Astrocyte (in vitro differentiated cells and primary cell): ENCODE results near the gene DNAJC10. TPM values are rescaled to one million over a fixed set of nuclear protein-coding genes. Genes with fewer than 3 reads are reported as not detected.

Experiments
- DNase-seq: peaks from one replicate; pipeline ENCODE4 v3.0.0-alpha.2; 2010; ENCODE audit warnings: low read depth
- FAIRE-seq: peaks from 2 replicates; lab custom pipeline; 2011; peaks lifted over from hg19 to GRCh38; lab: Jason Lieb, UNC
- H2AFZ ChIP-seq: 2 replicates; pipeline ENCODE4 v1.6.0; 2012; ENCODE audit warnings: low read depth, low read length, inconsistent platforms
- H3K27ac ChIP-seq: 2 replicates; pipeline ENCODE4 v1.5.1; 2011; ENCODE audit warnings: low read depth, low read length, inconsistent platforms
- H3K27me3 ChIP-seq: 2 replicates; pipeline ENCODE4 v1.6.0; 2011; ENCODE audit warnings: low read length, inconsistent platforms; ENCODE audit not compliant: insufficient read depth
- H3K36me3 ChIP-seq: 2 replicates; pipeline ENCODE4 v1.5.1; 2011; ENCODE audit warnings: low read length, inconsistent platforms; ENCODE audit not compliant: insufficient read depth
- H3K4me1 ChIP-seq: 2 replicates; pipeline ENCODE4 v1.5.1; 2011; ENCODE audit warnings: low read length, inconsistent platforms; ENCODE audit not compliant: insufficient read depth
- H3K4me2 ChIP-seq: 2 replicates; pipeline ENCODE4 v1.6.0; 2012; ENCODE audit warnings: low read length, inconsistent platforms
- H3K4me3 ChIP-seq: 2 replicates; pipeline ENCODE4 v1.5.1; 2011; ENCODE audit warnings: low read depth, mild to moderate bottlenecking, low read length, inconsistent platforms; ENCODE audit not compliant: insufficient read depth
- H3K79me2 ChIP-seq: 2 replicates; pipeline ENCODE4 v1.6.0; 2012; ENCODE audit warnings: mild to moderate bottlenecking, low read length, inconsistent platforms; ENCODE audit not compliant: insufficient read depth
- H3K9ac ChIP-seq: 2 replicates; pipeline ENCODE4 v1.6.0; 2012; ENCODE audit warnings: mild to moderate bottlenecking, low read length, inconsistent platforms
- H3K9me3 ChIP-seq: 2 replicates; pipeline ENCODE4 v1.5.1; 2012; ENCODE audit warnings: low read depth, mild to moderate bottlenecking, low read length, inconsistent platforms; ENCODE audit not compliant: insufficient read depth
- H4K20me1 ChIP-seq: 2 replicates; pipeline ENCODE4 v1.6.0; 2012; ENCODE audit warnings: low read length, inconsistent platforms; ENCODE audit not compliant: insufficient read depth
- H3K27ac Mint-ChIP-seq: one replicate; pipeline ENCODE4 v1.8.0; 2021; ENCODE audit warnings: mild to moderate bottlenecking, mixed read lengths; ENCODE audit not compliant: unreplicated experiment
- H3K27me3 Mint-ChIP-seq: one replicate; pipeline ENCODE4 v1.8.0; 2021; ENCODE audit warnings: low read depth, mixed read lengths; ENCODE audit not compliant: unreplicated experiment
- H3K36me3 Mint-ChIP-seq: one replicate; pipeline ENCODE4 v1.8.0; 2021; ENCODE audit warnings: low read depth, mixed read lengths; ENCODE audit not compliant: unreplicated experiment
- H3K4me1 Mint-ChIP-seq: one replicate; pipeline ENCODE4 v1.8.0; 2021; ENCODE audit warnings: low read depth, mixed read lengths; ENCODE audit not compliant: unreplicated experiment
- H3K4me3 Mint-ChIP-seq: one replicate; pipeline ENCODE4 v1.8.0; 2021; ENCODE audit warnings: mild to moderate bottlenecking, moderate library complexity, mixed read lengths; ENCODE audit not compliant: unreplicated experiment
- H3K9me3 Mint-ChIP-seq: one replicate; pipeline ENCODE4 v1.8.0; 2021; ENCODE audit warnings: mild to moderate bottlenecking, mixed read lengths; ENCODE audit not compliant: unreplicated experiment
- EZH2 ChIP-seq: IDR thresholded peaks from 2 replicates; pipeline ENCODE4 v1.6.1; 2012; ENCODE audit warnings: mild to moderate bottlenecking, low read length, inconsistent platforms; ENCODE audit not compliant: insufficient read depth
- total RNA-seq: library from RNA; stranded (reverse); gene quantifications from 2 replicates; pipeline ENCODE4 v1.2.1, GENCODE V29; 2021
- TF ChIP-seq, protein P1 (sequence below): IDR thresholded peaks from 2 replicates; pipeline ENCODE4 v1.5.1; 2011; ENCODE audit warnings: low read depth, mild to moderate bottlenecking, inconsistent platforms, low read length, moderate library complexity; ENCODE audit not compliant: insufficient read depth

Gene DNAJC10
- total RNA-seq, 1 donor from 2014 or later = 169 TPM

DNA sequence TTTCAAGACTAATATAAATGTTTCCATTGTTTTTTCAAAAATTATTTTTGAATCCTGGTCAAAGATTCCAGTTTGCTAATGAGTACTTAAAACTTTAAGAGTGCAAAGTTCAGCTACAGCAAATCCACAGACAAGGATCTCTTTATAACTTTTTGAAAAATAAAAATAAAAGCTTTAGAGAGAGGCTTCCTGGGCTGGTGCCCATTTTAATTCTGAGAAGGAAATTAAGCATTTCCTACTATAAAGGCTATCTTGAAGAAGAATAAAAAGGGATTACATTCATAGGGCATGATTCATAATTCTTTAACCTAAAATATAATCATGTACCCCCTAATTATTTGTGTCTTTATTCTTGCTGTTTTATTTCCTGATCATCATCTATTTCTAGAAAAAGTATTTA is 38.2 kb downstream of the DNAJC10 start:
- peaks cover 10% of the 10 kb centered on the region for H3K4me1 Mint-ChIP-seq
- Histone ChIP-seq H3K4me3 (no peak overlapping the region), H3K4me2 (no peak overlapping the region), H3K27me3 (no peaks in the 10 kb centered on the region), H3K9me3 (no peaks in the 10 kb centered on the region), H3K36me3 (peaks cover 51% of the 10 kb centered on the region), H4K20me1 (peaks cover 12% of the 10 kb centered on the region), H3K4me1 (no peaks in the 10 kb centered on the region), H3K79me2 (peaks cover 6% of the 10 kb centered on the region), H3K27ac (no peak overlapping the region), H3K9ac (no peak overlapping the region), H2AFZ (no peak overlapping the region)
- no peak for TF ChIP-seq EZH2
- TF ChIP-seq, protein P1, sequence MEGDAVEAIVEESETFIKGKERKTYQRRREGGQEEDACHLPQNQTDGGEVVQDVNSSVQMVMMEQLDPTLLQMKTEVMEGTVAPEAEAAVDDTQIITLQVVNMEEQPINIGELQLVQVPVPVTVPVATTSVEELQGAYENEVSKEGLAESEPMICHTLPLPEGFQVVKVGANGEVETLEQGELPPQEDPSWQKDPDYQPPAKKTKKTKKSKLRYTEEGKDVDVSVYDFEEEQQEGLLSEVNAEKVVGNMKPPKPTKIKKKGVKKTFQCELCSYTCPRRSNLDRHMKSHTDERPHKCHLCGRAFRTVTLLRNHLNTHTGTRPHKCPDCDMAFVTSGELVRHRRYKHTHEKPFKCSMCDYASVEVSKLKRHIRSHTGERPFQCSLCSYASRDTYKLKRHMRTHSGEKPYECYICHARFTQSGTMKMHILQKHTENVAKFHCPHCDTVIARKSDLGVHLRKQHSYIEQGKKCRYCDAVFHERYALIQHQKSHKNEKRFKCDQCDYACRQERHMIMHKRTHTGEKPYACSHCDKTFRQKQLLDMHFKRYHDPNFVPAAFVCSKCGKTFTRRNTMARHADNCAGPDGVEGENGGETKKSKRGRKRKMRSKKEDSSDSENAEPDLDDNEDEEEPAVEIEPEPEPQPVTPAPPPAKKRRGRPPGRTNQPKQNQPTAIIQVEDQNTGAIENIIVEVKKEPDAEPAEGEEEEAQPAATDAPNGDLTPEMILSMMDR = no peak
- no peaks in the 10 kb centered on the region for H3K27me3 Mint-ChIP-seq
- FAIRE-seq (no peak), DNase-seq (no peak)
- no peak overlapping the region for H3K27ac Mint-ChIP-seq
- peaks cover 10% of the 10 kb centered on the region for H3K36me3 Mint-ChIP-seq
- H3K4me3 Mint-ChIP-seq = no peak overlapping the region
- peaks cover 1% of the 10 kb centered on the region for H3K9me3 Mint-ChIP-seq

DNA sequence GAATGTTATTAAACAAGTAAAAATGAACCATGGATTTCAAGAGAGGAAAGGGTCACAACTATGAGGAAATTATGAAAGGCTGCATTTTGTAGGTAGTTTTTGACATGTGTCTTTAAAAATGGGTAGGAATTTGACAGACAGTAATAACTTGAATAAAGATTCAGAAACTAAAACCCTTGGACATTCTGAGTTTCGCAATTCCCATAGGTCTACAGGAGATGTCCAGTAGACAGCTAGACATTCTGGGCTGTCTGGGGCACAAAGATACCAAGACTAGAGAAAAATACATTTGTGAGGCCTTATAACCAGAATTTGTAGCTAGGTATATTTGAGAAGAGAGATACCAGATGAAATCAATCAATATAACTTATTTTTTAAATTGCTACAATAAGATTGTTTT is 42.3 kb downstream of the DNAJC10 start:
- no peak overlapping the region for H3K4me2 ChIP-seq
- H3K79me2 ChIP-seq = no peaks in the 10 kb centered on the region
- Mint-ChIP-seq H3K27me3 (no peaks in the 10 kb centered on the region), H3K36me3 (peaks cover 4% of the 10 kb centered on the region), H3K27ac (no peak overlapping the region), H3K4me1 (peaks cover 11% of the 10 kb centered on the region), H3K9me3 (no peaks in the 10 kb centered on the region), H3K4me3 (no peak overlapping the region)
- no peaks in the 10 kb centered on the region for H3K9me3 ChIP-seq
- TF ChIP-seq EZH2 = no peak
- TF ChIP-seq, protein P1 = no peak
- H2AFZ ChIP-seq = no peak overlapping the region
- H3K4me1 ChIP-seq = no peaks in the 10 kb centered on the region
- peaks cover 49% of the 10 kb centered on the region for H3K36me3 ChIP-seq
- H3K27me3 ChIP-seq = no peaks in the 10 kb centered on the region
- no peak for DNase-seq
- no peak overlapping the region for H3K27ac ChIP-seq
- H3K9ac ChIP-seq = no peak overlapping the region
- FAIRE-seq = no peak
- peaks cover 8% of the 10 kb centered on the region for H4K20me1 ChIP-seq
- H3K4me3 ChIP-seq = no peak overlapping the region

DNA sequence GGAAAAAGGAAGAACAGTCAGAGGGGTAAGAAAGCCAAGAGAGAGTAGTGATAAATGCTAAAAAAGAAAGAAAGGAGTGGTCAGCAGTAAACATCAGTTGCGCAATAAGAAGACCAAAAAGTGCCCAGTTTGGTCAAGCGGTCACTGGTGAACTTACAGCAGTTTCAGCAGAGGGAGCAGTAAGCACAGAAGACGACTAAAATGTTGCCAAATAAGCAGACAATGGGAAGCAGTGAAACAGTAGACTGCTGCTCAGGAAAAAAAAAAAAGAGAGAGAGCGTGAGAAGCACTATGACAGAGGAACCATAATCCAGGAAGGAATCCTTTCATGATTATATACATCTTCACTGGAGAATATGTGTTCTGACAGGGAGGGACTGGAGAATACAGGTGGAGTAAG is 45.8 kb downstream of the DNAJC10 start:
- Mint-ChIP-seq H3K27ac (peak overlapping the region; percentile 53), H3K9me3 (no peaks in the 10 kb centered on the region), H3K4me1 (peaks cover 11% of the 10 kb centered on the region), H3K27me3 (no peaks in the 10 kb centered on the region), H3K36me3 (peaks cover 6% of the 10 kb centered on the region), H3K4me3 (no peak overlapping the region)
- Histone ChIP-seq H3K4me2 (no peak overlapping the region), H3K27ac (no peak overlapping the region), H3K36me3 (peaks cover 51% of the 10 kb centered on the region), H3K4me1 (no peaks in the 10 kb centered on the region), H3K79me2 (no peaks in the 10 kb centered on the region), H3K9ac (no peak overlapping the region), H4K20me1 (peaks cover 21% of the 10 kb centered on the region), H2AFZ (no peak overlapping the region), H3K27me3 (no peaks in the 10 kb centered on the region), H3K9me3 (no peaks in the 10 kb centered on the region), H3K4me3 (no peak overlapping the region)
- TF ChIP-seq, protein P1 = no peak
- no peak for TF ChIP-seq EZH2
- DNase-seq = peak; percentile 43
- FAIRE-seq = peak; percentile 37
